SU-DHL-6 (cell line): ENCODE measurements around the gene VWA1.

Source experiments
- H2AFZ ChIP-seq: fragments of 200-600 bp; sonication (generic); 2 replicates; pipeline ENCODE4 v1.6.1; 2014; ENCODE audit warnings: low read depth, mild to moderate bottlenecking, moderate library complexity, mixed read lengths, antibody characterized with exemption, low read length; ENCODE audit not compliant: severe bottlenecking
- H3F3A ChIP-seq: fragments of 200-600 bp; shearing (Covaris generic); 2 replicates; pipeline ENCODE4 v1.6.0; 2016; ENCODE audit warnings: antibody characterized with exemption, mild to moderate bottlenecking; ENCODE audit not compliant: insufficient read depth
- H3K27ac ChIP-seq: fragments of 200-600 bp; sonication (generic); 2 replicates; pipeline ENCODE4 v1.5.1; 2016; ENCODE audit warnings: low read depth, mild to moderate bottlenecking, low read length, moderate library complexity, mixed read lengths
- H3K27me3 ChIP-seq: fragments of 200-600 bp; sonication (generic), shearing (Covaris generic); 2 replicates; pipeline ENCODE4 v1.6.0; 2014; ENCODE audit warnings: mild to moderate bottlenecking, low read length
- H3K36me3 ChIP-seq: fragments of 200-600 bp; sonication (generic); 2 replicates; pipeline ENCODE4 v1.6.1; 2014; ENCODE audit warnings: mild to moderate bottlenecking, low read length, mixed read lengths
- H3K4me2 ChIP-seq: fragments of 300-600, 200-600 bp; shearing (Covaris generic), sonication (generic); 2 replicates; pipeline ENCODE4 v1.6.0; 2014; ENCODE audit warnings: low read length, low read depth, mild to moderate bottlenecking; ENCODE audit not compliant: poor library complexity, severe bottlenecking
- H3K4me3 ChIP-seq: fragments of 200-600 bp; sonication (generic); 2 replicates; pipeline ENCODE4 v1.5.1; 2014; ENCODE audit warnings: antibody characterized with exemption, low read length, mild to moderate bottlenecking, mixed read lengths; ENCODE audit not compliant: insufficient read depth, poor library complexity, severe bottlenecking
- H3K79me2 ChIP-seq: fragments of 200-600 bp; sonication (generic); 2 replicates; pipeline ENCODE4 v1.6.1; 2014; ENCODE audit warnings: mild to moderate bottlenecking, low read length, moderate library complexity; ENCODE audit not compliant: insufficient read depth
- H3K9ac ChIP-seq: fragments of 200-600 bp; sonication (generic); 2 replicates; pipeline ENCODE4 v1.7.0; 2014; ENCODE audit warnings: mild to moderate bottlenecking, low read length
- H3K9me2 ChIP-seq: fragments of 200-600 bp; sonication (generic); replicated peaks from 2 replicates; pipeline ENCODE4 v1.6.1; 2014; ENCODE audit warnings: low read length; ENCODE audit not compliant: insufficient read depth
- H3K9me3 ChIP-seq: fragments of 200-600 bp; sonication (generic); 2 replicates; pipeline ENCODE4 v1.6.1; 2014; ENCODE audit warnings: low read length, mixed read lengths; ENCODE audit not compliant: insufficient read depth
- H4K20me1 ChIP-seq: fragments of 200-600 bp; sonication (generic); 2 replicates; pipeline ENCODE4 v1.6.1; 2014; ENCODE audit warnings: low read depth, mild to moderate bottlenecking, antibody characterized with exemption, low read length, moderate library complexity, mixed read lengths
- CTCF ChIP-seq: fragments of 200-600 bp; sonication (generic); IDR thresholded peaks from one replicate; pipeline ENCODE4 v1.5.1; 2017; ENCODE audit warnings: antibody characterized with exemption, mild to moderate bottlenecking, low read length, moderate library complexity; ENCODE audit not compliant: insufficient read depth, poor library complexity, severe bottlenecking
- EZH2phosphoT487 ChIP-seq: fragments of 200-600 bp; sonication (generic), shearing (Covaris generic); conservative IDR thresholded peaks from 2 replicates; pipeline ENCODE4 v1.6.1; 2018; ENCODE audit warnings: mild to moderate bottlenecking, antibody characterized with exemption, low read length, moderate library complexity, mixed read lengths

The VWA1 gene

GRCh38 chr1:1490633-1491230 lies 55.2 kb downstream of the VWA1 start:
- Histone ChIP-seq H3K36me3 (peaks cover 4% of the 10 kb centered on the region; the same call in 1 of the 2 replicates), H3K9ac (no peak overlapping the region)

GRCh38 chr1:1491601-1492000 lies 56.1 kb downstream of the VWA1 start:
- H3K27me3 ChIP-seq: no peaks in the 10 kb centered on the region
- H3K9ac ChIP-seq: no peak overlapping the region
- TF ChIP-seq EZH2phosphoT487: no peak
- TF ChIP-seq CTCF: no peak
- peaks cover 4% of the 10 kb centered on the region; the same call in 1 of the 2 replicates for H3K36me3 ChIP-seq
- no peak overlapping the region for H3K4me2 ChIP-seq
- no peaks in the 10 kb centered on the region for H4K20me1 ChIP-seq
- H2AFZ ChIP-seq: no peak overlapping the region
- H3F3A ChIP-seq: no peaks in the 10 kb centered on the region
- no peak overlapping the region for H3K27ac ChIP-seq
- H3K9me2 ChIP-seq: no peaks in the 10 kb centered on the region
- no peaks in the 10 kb centered on the region for H3K79me2 ChIP-seq
- H3K9me3 ChIP-seq: no peaks in the 10 kb centered on the region
- no peak overlapping the region for H3K4me3 ChIP-seq

More at GRCh38 chr1:1490633-1491230, 55.2 kb downstream of the VWA1 start:
- H3K9me3 ChIP-seq: no peaks in the 10 kb centered on the region
- H3K4me2 ChIP-seq: no peak overlapping the region
- no peaks in the 10 kb centered on the region for H4K20me1 ChIP-seq
- no peak overlapping the region for H3K27ac ChIP-seq
- H3K9me2 ChIP-seq: no peaks in the 10 kb centered on the region
- H2AFZ ChIP-seq: no peak overlapping the region
- no peaks in the 10 kb centered on the region for H3K79me2 ChIP-seq
- no peak overlapping the region for H3K4me3 ChIP-seq
- H3K27me3 ChIP-seq: no peaks in the 10 kb centered on the region
- H3F3A ChIP-seq: no peaks in the 10 kb centered on the region
- TF ChIP-seq CTCF: no peak
- TF ChIP-seq EZH2phosphoT487: no peak
